ENCODE measurements around the gene SYNPR.

The SYNPR gene

GRCh38 chr3:63562323-63562722 is 284.2 kb downstream of the SYNPR start:
- H3K4me3 ChIP-seq (replicated peaks; ENCODE audit: insufficient read depth, low read length): no peak overlapping the region
- H3K27ac ChIP-seq (replicated peaks): no peak overlapping the region

GRCh38 chr3:63563572-63563971 is 285.5 kb downstream of the SYNPR start:
- H3K27ac ChIP-seq (replicated peaks): no peak overlapping the region
- TF ChIP-seq REST (IDR thresholded peaks at IDR 0.05; ENCODE audit: insufficient replicate concordance, low read depth) (no peak), POLR2AphosphoS5 (IDR thresholded peaks at IDR 0.05; ENCODE audit: low read depth) (no peak)
- no peaks in the 10 kb centered on the region for H3K27me3 ChIP-seq (ENCODE audit: insufficient read depth, poor library complexity, severe bottlenecking)
- H3K4me3 ChIP-seq (replicated peaks; ENCODE audit: insufficient read depth, low read length): no peak overlapping the region
- DNase-seq (ENCODE audit: low read depth in 1 of 2, low spot score in 1 of 2): no peak

More at GRCh38 chr3:63562323-63562722, 284.2 kb downstream of the SYNPR start:
- no peaks in the 10 kb centered on the region for H3K27me3 ChIP-seq (ENCODE audit: insufficient read depth, poor library complexity, severe bottlenecking)
- DNase-seq (ENCODE audit: low read depth in 1 of 2, low spot score in 1 of 2): no peak
- TF ChIP-seq SPI1 (IDR thresholded peaks at IDR 0.05; ENCODE audit: borderline replicate concordance, low read depth): no peak
- TF ChIP-seq POLR2AphosphoS5 (IDR thresholded peaks at IDR 0.05; ENCODE audit: low read depth): no peak
- no peak for TF ChIP-seq CTCF (IDR thresholded peaks at IDR 0.05; ENCODE audit: insufficient read depth, low read length)
- TF ChIP-seq GABPA (IDR thresholded peaks at IDR 0.05; ENCODE audit: low read depth): no peak
- TF ChIP-seq REST (IDR thresholded peaks at IDR 0.05; ENCODE audit: insufficient replicate concordance, low read depth): no peak

GRCh38 chr3:63565220-63565619 is 287.1 kb downstream of the SYNPR start:
- H3K27ac ChIP-seq (replicated peaks): no peak overlapping the region
- no peak overlapping the region for H3K4me3 ChIP-seq (replicated peaks; ENCODE audit: insufficient read depth, low read length)
- no peak for TF ChIP-seq REST (IDR thresholded peaks at IDR 0.05; ENCODE audit: insufficient replicate concordance, low read depth)
- no peaks in the 10 kb centered on the region for H3K27me3 ChIP-seq (ENCODE audit: insufficient read depth, poor library complexity, severe bottlenecking)
- no peak for DNase-seq (ENCODE audit: low read depth in 1 of 2, low spot score in 1 of 2)

- H3K27ac ChIP-seq (replicated peaks): no peak overlapping the region
- DNase-seq (ENCODE audit: low read depth in 1 of 2, low spot score in 1 of 2): no peak
- no peaks in the 10 kb centered on the region for H3K27me3 ChIP-seq (ENCODE audit: insufficient read depth, poor library complexity, severe bottlenecking)
- no peak for TF ChIP-seq CTCF (IDR thresholded peaks at IDR 0.05; ENCODE audit: insufficient read depth, low read length)
- TF ChIP-seq SPI1 (IDR thresholded peaks at IDR 0.05; ENCODE audit: borderline replicate concordance, low read depth): no peak
- TF ChIP-seq REST (IDR thresholded peaks at IDR 0.05; ENCODE audit: insufficient replicate concordance, low read depth): no peak
- no peak for TF ChIP-seq GABPA (IDR thresholded peaks at IDR 0.05; ENCODE audit: low read depth)
- TF ChIP-seq POLR2AphosphoS5 (IDR thresholded peaks at IDR 0.05; ENCODE audit: low read depth): no peak
- H3K4me3 ChIP-seq (replicated peaks; ENCODE audit: insufficient read depth, low read length): no peak overlapping the region
Measured at GRCh38 chr3:63571682-63572081, 293.6 kb downstream of the SYNPR start.

All from HL-60 (cell line).